ENCODE data around the gene TAAR5.
"Not testable (repeated sequence)": the region's sequence is repeated elsewhere in the genome, so short reads cannot be mapped to it uniquely, and the experiment has no call there.

TAAR5 gene

GRCh38 chr6:132589454-132589853, at the start of gene TAAR5:
Gene TAAR5 (minus strand): TSS chr6:132589741. CDS start chr6:132589686, 55 bp downstream.
- H3K27me3 Mint-ChIP-seq (ENCODE audit: low read depth, poor library complexity) = peaks cover 7% of the 10 kb centered on the region
- H3K36me3 Mint-ChIP-seq (ENCODE audit: low read depth) = no peaks in the 10 kb centered on the region
- no peak for TF ChIP-seq CTCF (IDR thresholded peaks at IDR 0.05)
- no peaks in the 10 kb centered on the region for H3K4me1 Mint-ChIP-seq
- H3K4me3 Mint-ChIP-seq = no peak within 1 kb of the TSS
- H3K27ac Mint-ChIP-seq = no peak within 1 kb of the TSS
- H3K9me3 Mint-ChIP-seq = no peaks in the 10 kb centered on the region
- DNase-seq = no peak

GRCh38 chr6:132637135-132637534, 47.6 kb upstream of the TAAR5 start:
- Mint-ChIP-seq H3K4me1 (peaks cover 11% of the 10 kb centered on the region), H3K9me3 (peaks cover 27% of the 10 kb centered on the region)
- H3K27me3 Mint-ChIP-seq (ENCODE audit: low read depth, poor library complexity); H3K36me3 Mint-ChIP-seq (ENCODE audit: low read depth); DNase-seq; H3K4me3 Mint-ChIP-seq; H3K27ac Mint-ChIP-seq: not testable (repeated sequence)

GRCh38 chr6:132635906-132636305, 46.4 kb upstream of the TAAR5 start:
- H3K4me1 Mint-ChIP-seq = peaks cover 15% of the 10 kb centered on the region
- not testable (repeated sequence) for H3K4me3 Mint-ChIP-seq; H3K27me3 Mint-ChIP-seq (ENCODE audit: low read depth, poor library complexity); H3K36me3 Mint-ChIP-seq (ENCODE audit: low read depth); DNase-seq; H3K27ac Mint-ChIP-seq
- peaks cover 27% of the 10 kb centered on the region for H3K9me3 Mint-ChIP-seq

DNA sequence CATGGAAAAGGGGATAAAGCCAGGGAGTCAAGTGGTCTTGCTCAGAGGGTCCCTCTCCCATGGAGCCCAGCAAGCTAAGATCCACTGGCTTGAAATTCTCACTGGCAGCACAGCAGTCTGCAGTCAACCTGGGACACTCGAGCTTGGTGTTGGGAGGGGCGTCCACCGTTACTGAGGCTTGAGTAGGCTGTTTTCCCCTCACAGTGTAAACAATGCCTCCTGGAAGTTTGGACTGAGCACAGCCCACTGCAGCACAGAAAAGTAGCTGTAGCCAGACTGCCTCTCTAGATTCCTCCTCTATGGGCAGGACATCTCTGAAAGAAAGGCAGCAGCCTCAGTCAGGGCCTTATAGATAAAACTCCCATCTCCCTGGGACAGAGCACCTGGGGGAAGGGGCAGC, 45.7 kb upstream of the TAAR5 start:
- H3K27me3 Mint-ChIP-seq (ENCODE audit: low read depth, poor library complexity); DNase-seq; H3K27ac Mint-ChIP-seq; H3K36me3 Mint-ChIP-seq (ENCODE audit: low read depth); H3K4me3 Mint-ChIP-seq: not testable (repeated sequence)
- Mint-ChIP-seq H3K4me1 (peaks cover 20% of the 10 kb centered on the region), H3K9me3 (peaks cover 27% of the 10 kb centered on the region)

GRCh38 chr6:132634796-132635195, 45.3 kb upstream of the TAAR5 start:
- no peak overlapping the region for H3K27ac Mint-ChIP-seq
- peaks cover 27% of the 10 kb centered on the region for H3K9me3 Mint-ChIP-seq
- DNase-seq = no peak
- peaks cover 5% of the 10 kb centered on the region for H3K36me3 Mint-ChIP-seq (ENCODE audit: low read depth)
- peaks cover 3% of the 10 kb centered on the region for H3K27me3 Mint-ChIP-seq (ENCODE audit: low read depth, poor library complexity)
- TF ChIP-seq CTCF (IDR thresholded peaks at IDR 0.05) = no peak
- peaks cover 20% of the 10 kb centered on the region for H3K4me1 Mint-ChIP-seq
- H3K4me3 Mint-ChIP-seq = no peak overlapping the region

GRCh38 chr6:132633362-132633761, 43.8 kb upstream of the TAAR5 start:
- Mint-ChIP-seq H3K27ac (no peak overlapping the region), H3K27me3 (ENCODE audit: low read depth, poor library complexity) (peaks cover 3% of the 10 kb centered on the region), H3K36me3 (ENCODE audit: low read depth) (peaks cover 5% of the 10 kb centered on the region), H3K4me1 (peaks cover 20% of the 10 kb centered on the region), H3K4me3 (no peak overlapping the region), H3K9me3 (peaks cover 35% of the 10 kb centered on the region)
- TF ChIP-seq CTCF (IDR thresholded peaks at IDR 0.05) = no peak
- no peak for DNase-seq

DNA sequence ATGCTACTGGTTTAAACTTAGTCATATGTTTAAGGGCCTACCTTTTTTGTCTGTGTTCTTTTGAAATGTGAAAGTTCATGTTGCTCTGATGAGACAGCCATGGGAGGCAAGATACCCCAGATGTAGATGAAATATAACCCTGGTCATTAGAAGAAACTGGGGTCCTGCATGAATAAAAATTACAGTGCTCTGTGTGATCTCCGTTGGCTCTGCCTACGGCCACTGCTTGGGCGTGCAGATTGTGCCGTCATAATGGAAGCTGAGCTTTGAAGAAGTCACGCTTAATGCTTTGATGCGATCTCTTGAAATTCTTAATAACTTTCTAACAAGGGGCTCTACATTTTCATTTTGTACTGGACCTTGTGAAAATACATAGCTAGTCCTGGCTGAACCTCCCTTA, 34.6 kb upstream of the TAAR5 start, which contains the start of gene TAAR2:
Gene TAAR2 (minus strand): TSS at position 101 of the 400 bp plus-strand sequence. CDS start 0 bp downstream, at position 101.
- Mint-ChIP-seq H3K9me3 (peaks cover 25% of the 10 kb centered on the region), H3K27me3 (ENCODE audit: low read depth, poor library complexity) (no peaks in the 10 kb centered on the region), H3K36me3 (ENCODE audit: low read depth) (no peaks in the 10 kb centered on the region), H3K27ac (peak within 1 kb of the TSS; percentile 73), H3K4me1 (peaks cover 12% of the 10 kb centered on the region), H3K4me3 (no peak within 1 kb of the TSS)
- no peak for TF ChIP-seq CTCF (IDR thresholded peaks at IDR 0.05)
- no peak for DNase-seq

Measured in nephron progenitor cell (in vitro differentiated cells).